Prostate gland (tissue), 2 donors: Measurements from ENCODE around the gene USP37.

Experiments used
- CTCF ChIP-seq, 4 experiments: fragments of 200-600 bp in 2 of 4; fragments of 450-650 bp in 2 of 4; sonication (generic) in 2 of 4; IDR thresholded peaks; 1 replicate in 3 of 4; 2 replicates in 1 of 4; pipeline ENCODE4 v1.5.1; 2016 to 2019; ENCODE audit warnings: antibody characterized with exemption in 4 of 4, mild to moderate bottlenecking in 2 of 4, moderate library complexity in 2 of 4
- POLR2A ChIP-seq: fragments of 450-650 bp; IDR thresholded peaks from one replicate; pipeline ENCODE4 v1.6.1; 2016; ENCODE audit warnings: antibody characterized with exemption, mild to moderate bottlenecking

- TF ChIP-seq CTCF (IDR thresholded peaks at IDR 0.05) (no peak), POLR2A (no peak)
Observed at GRCh38 chr2:218482651-218483050, 85.5 kb downstream of the USP37 start.
